NCI-H187 (cell line): Measurements from ENCODE around the gene BUB1.
"Not testable (repeated sequence)": the region's sequence is repeated elsewhere in the genome, so short reads cannot be mapped to it uniquely, and the experiment has no call there.

Source experiments
- DNase-seq, 2 experiments: peaks; one replicate each; lab custom pipeline; 2025; lab: John Stamatoyannopoulos, UW

The BUB1 gene

DNA sequence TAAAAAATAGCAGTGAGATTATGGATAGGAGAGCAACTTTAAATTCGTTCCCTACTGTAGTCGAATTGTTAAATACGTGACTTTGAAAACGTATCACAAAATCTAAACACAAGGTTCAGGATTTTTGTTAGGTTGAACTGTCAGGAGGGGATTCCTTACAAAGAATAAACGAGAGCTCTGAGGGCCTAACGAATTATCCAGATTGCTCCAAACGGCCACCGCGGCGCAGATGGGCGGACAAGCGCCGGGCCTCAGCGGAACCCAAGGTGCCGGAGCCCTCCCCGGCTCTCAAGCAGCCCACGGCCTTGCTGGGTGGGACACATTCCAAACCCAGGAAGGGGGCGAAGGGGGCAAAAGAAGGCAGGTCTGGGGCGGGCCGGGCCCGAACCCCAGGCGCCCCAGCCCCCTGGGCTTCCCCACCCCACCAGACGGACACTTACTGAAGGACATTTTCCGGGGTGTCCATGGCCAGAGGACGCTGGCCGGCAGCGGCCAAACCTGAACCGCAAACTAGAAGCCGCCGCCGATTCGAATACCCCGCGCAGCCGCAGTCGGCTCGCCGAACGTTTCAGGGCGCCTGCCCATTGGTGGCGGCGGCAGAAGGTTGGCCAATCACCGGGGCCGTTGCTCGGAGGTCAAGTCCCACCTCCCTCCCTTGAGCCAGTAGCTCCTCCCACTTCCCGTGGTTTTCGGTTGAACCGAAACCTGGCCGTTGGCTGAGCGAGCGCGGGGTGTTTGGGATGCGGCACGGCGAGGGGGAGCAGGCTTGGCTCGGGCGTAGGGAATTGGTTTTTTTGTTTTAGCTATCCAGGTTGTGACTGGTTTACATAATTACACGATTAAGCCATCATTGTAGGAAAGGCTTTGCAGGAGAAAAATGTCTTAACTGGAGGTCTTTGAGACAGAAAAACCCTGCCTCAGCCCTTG lies at the start of gene BUB1:
Gene BUB1 (minus strand): TSS at position 534 of the 927 bp plus-strand sequence. CDS start 68 bp downstream, at position 466.
- DNase-seq: peak; percentile 62 to 83

DNA sequence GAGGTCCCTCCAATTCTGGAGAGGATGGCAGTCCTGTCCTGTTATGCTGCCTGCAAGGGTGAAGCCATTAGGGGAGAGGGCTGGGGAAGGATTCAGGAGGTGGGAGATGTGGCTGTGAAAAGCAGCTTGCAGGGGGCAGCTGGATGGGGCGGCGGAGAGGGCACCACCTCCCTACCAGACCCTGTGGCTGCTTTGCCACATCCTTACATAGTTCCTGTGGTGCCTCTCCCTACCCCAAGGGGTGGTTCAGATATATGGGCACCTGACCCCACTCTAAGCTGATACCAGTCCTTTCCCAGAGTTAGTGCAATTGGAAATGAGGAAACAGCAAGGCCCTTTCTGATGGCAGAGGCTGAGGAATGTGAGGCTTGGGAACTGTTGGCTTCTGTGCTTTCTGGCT lies 48.4 kb upstream of the BUB1 start:
- DNase-seq: no peak

DNA sequence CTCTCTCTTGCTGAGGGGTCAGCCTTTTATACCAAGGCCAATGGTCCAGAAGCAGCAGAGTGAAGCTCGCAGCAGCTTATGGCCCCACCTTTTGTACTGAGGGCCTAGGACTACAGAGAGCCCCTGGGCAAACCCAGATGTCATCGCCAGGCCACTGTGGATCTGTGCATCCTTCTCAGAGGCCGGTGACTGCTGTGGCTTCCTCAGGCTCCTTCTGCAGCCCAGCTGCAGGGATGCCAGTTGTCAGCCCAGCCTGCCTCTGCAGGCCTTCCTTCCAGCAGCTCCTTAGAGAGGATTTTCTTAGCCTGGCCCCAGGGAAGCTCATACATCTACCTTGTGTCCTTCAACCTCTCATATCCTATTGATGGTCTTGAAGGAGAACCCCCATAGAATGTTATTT lies 48.0 kb upstream of the BUB1 start:
- DNase-seq: no peak

DNA sequence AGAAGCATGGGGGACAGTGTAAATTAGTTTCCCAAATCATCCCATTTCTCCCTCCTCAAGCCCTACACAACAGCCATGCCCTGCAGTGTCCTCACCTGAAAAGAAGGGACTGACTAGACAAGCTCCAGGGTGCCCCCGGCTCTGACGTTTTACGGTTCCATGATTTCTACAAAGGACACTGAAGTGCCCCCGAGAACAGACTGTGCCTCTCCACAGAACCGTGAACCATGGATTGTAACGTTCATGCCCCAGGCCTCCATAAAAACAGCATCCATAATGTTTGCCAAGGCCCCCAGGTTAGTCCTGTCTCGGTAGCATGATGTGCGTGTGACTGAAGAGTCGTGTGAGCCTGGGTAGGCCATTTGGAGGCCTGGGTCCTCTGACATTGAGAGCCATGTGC lies 47.5 kb upstream of the BUB1 start:
- no peak for DNase-seq

DNA sequence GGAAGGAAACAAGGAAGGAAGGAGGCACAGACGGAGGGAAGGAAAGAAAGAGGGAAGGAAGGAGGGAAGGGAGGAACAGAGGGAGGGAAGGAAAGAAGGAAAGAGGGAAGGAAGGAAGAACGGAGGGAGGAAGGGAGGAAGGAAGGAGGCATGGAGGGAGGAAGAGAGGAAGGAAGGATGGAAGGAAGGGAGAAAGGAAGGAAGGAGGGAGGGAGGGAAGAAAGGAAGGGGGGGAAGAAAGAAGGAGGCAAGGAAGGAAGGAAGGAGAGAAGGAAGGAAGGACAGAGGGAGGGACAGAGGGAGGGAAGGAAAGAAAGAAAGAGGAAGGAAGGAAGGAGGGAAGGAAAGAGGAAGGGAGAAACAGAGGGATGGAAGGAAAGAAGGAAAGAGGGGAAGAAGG lies 47.0 kb upstream of the BUB1 start:
- DNase-seq: no peak

DNA sequence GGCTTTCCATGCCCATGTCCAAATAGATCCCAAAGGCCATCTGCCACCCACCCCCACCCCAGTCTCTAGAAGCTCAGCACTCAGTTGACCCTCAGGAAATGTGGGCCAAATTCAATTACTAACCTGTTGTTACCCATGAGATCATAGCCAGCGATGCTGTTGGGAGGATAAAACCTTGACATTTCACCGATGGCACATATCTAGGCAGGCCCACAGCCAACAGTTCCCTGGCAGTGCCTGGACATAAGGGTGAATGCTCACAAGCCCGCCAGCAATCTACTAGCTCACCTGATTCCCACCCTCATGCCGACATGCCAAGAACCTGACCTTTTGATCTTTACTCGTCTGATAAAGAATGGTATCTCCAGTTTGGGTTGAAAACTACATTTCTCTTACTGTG lies 42.7 kb upstream of the BUB1 start:
- DNase-seq: no peak

DNA sequence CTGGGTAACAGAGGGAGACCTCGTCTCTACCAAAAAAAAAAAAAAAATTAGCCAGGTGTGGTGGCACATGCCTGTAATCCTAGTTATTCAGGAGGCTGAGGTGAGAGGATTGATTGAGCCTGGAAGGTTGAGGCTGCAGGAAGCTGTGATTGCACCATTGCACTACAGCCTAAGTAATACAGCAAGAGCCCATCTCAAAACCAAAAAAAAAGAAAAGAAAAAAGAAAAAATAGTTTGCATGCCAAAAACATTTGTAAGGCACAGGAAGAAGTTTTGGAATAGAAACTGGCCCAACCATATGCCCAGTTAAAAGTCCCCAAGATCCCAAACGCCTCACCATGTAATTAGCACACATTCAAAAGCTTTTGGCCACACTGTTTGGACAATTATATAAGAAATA lies 41.1 kb upstream of the BUB1 start:
- DNase-seq: no peak

DNA sequence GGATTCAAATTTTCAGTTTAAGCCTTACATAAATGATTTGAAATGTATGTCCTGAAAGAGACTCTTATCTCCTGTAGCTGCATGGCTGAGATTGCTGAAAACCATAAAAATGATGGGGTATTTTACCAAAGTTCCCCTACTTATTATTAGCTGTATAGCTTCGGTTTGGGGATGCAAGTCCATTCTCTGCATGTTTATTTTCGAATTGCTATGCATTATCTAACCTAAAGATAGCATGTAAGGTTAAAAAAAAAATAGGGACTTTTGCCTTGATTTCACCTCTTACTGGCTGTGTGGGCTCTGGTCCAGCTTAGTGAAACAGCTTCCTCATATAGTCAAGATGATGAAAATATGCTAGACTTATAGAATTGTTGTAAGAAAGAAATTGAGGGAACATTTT lies 40.5 kb upstream of the BUB1 start:
- no peak for DNase-seq

DNA sequence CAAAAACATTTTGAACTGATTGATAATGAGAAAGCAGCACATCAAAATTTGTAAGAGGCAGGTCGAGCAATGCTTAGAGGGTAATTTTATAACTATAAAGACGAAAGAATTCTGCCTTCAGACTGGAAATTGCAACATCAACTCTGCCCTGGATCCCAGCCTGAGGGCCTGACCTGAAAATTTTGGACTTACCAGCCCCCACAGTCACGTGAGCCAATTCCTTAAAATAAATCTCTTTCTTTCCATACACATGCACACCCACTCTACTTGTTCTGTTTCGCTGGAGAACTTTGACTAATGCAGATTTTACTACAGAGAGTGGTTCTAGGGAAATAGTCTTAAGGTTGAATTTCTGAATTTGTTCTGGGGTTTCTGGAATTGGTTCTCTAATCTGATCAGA lies 39.9 kb upstream of the BUB1 start:
- no peak for DNase-seq

DNA sequence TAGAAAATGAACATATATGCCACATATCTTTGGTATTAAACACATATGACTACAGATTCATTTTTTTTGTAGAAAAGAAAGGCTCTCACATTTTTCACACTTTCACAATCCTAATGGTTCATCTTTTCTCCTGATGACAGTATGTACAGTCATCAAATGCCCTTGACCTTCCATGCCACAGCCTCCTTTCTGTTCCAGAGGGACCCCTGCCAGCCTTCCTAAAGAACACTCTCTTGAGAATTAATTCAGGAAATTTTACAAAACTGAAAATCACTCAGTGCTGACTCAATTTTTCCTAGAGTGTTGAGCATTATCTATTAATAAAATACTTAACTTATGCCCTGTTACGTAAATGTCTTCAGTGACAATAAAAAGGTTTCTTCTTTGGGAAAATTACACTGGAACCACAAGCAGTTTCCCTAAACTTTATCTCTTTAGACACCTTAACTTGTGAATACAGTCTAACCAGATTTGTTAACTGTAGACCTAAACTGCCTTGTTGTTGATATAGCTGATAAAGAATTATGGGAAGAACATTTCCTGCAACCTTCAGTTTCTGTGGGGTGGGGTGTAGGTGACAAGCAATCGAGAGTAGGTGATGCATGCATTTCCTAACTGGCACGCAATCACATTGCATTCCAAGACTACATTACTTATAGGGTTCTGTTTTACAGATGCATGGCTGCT lies 39.2 kb upstream of the BUB1 start:
- no peak for DNase-seq

DNA sequence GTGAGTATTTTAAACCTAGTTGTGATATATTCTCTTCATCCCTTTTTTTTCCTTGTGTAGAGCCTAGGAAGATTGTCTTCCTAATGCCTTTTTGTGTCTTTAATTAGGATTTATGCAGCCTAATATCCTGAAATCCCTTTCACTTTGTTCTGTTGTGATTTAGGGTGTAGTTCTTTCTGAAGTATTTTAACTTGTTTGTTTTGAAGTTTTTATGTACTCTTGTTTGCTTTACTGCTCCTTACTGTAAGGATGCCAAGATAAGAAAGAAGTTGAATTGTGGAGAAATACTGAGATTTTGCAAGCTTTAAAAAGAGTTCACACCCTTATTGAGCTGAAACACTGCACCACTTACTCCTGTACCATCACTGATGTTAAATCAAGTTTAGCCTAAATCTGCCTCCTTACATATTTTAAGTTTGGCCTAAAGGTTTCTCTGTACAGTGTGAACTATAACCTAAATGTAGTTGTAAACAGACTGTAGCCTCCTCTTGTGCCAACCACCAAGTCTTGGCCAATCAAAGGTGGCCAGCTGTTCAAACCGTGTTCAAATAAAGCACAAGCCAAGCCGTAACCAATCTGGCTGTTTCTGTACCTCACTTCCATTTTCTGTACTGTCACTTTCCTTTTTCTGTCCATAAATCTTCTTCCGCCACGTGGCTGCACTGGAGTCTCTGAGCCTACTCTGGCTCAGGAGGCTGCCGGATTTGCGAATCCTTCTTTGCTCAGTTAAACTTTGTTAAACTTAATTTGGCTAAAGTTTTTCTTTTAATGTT lies 36.8 kb upstream of the BUB1 start:
- DNase-seq: no peak

DNA sequence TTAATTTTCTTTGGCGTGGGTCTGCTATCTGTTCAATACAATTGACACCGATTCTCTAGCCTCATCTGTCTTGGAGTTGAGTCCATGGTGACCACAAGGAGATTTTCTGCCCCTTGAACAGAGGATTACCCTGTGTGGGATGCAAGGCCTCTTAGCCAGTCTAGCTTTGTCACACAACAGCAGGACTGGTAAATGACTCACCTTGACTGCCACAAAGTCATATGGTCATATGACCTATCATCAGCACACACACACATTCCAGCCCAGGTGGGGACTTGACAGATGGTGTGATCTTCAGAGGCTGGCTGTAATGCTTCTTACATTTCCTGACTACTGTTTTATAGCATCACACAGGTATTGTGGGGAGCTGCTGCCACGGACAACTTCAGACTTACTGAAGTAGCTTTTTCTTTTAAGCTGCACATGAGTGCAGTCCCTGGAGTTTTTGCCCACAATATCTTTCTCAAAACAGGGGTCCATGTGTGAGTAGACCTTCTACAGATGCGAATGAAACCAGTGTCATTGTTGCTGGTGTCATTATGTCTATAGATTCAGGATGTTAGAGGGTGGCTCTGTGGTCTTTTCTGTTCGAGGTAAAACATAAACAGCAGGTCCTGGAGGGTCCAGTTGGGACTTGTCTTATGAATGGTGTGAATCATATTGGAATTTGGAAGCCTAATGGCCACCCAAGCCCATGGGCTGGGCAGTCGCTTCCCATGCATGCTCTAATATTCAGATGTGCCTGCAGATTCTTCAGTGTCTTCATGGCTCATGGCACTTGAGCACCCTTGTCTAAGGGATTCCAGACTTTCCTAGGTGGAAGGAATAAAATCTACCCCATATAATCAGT lies 35.9 kb upstream of the BUB1 start:
- DNase-seq: no peak

DNA sequence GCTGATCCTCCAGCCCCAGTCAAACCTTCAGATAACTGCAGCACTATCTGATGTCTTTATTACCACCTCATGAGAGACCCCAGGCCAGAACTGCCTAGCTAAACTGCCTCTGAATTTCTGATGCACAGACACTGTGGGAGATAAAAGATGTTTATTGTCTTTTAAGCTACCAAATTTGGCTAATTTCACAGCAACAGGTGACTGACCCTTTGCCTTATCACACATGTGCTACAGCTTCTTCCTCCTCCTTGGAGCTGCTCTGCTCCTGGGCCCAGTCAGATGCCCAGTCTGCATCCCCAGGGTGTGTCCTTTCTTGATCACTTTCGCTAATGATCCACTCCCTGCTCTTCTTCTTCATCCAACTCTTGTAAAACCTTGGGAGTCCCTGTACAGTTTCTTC lies 34.9 kb upstream of the BUB1 start:
- no peak for DNase-seq

DNA sequence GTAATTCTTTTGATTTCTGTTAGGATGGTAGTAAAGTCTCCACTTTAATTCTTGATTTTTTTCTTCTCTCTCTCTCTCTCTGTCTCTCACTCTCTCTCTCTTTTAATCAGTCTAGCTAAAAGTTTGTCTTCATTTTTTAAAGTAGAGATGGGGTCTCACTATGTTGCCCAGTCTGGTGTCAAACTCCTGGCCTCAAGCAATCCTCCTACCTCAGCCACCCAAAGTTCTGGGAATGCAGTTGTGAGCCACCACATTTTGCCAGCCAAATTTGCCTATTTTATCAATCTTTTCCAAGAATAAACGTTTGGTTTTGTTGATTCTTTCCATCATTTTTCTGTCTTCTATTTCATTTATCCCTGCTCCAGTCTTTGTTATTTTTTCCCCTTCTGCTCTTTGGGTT lies 30.6 kb upstream of the BUB1 start:
- no peak for DNase-seq

DNA sequence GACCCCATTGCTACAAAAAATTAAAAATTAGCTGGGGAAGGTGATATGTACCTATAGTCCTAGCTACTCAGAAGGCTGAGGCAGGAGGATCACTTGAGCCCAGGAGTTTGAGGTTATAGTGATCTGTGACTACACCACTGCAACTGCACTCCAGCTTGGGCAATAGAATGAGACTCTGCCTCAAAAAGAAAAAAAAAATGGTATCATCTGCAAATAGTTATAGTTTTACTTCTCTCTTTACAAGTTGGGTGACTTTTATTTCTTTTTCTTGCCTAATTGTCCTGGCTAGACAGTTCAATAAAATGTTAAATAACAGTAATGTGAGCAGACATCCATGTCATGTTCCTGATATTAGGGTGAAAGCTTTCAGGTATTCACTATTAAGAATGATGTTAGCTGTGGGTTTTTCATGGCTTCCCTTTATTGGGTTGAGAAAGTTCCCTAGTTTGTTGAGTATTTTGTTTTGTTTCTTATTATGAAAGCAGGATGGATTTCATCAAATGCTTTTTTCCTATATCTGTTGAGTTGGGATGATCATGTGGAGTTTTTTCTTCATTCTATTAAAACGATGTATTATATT lies 29.6 kb upstream of the BUB1 start:
- no peak for DNase-seq

DNA sequence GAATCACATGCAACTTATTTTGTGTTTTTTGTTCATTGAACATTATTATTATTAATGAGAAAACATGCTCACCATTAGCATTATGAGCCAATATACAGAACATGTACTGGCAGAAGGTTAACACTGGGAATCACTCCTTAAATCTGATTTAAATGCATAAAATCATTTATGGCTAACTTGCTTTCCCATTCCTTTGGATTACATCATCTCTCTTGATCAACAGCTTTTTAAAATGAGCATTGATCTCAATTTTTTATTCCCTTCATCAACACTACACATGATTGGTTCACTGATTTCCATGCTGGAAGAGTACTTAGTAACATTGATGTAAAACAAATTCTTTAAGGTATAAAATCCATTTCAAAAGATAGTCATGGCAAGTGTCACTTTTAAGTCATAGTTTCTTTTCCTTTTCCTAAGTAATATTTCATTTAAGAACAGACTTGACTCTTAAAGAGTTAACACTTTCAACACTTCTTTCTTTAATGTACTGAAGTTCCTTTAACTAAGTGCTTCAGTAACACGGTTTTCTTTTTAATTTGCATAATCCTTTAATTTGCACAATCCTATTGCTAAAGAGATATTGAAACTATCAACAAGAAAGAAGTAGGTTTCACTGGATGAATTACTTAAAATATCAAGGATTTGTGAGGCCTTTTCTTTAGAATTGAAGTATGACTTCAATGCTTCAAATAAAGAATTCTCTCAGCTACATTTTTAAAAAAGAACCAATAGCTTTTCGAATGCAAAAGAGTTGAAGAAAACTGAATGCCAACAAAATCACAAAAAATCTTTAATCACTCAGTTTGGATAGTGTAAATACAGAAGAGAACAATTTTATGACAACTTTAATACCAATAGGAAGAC lies 24.9 kb upstream of the BUB1 start:
- DNase-seq: no peak

DNA sequence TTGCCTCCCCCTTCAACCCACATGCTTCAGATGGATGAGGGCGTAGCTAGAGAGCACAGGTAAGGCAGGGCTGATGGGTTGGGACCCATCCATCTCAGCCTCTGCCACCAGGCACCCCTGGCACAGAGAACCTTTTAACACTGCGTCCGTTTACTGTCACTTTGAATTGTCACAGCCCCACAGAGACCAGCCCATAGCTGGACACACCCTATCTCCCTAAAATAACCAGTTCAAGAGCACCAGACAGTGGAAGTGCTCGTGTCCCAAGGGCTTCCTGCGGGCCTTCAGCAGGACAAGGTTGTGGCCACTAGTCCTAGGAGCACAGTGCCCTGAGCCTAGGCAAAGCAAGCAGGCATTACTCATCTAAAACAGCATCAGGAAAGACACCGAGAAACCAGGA lies 20.4 kb upstream of the BUB1 start:
- not testable (repeated sequence) for DNase-seq

DNA sequence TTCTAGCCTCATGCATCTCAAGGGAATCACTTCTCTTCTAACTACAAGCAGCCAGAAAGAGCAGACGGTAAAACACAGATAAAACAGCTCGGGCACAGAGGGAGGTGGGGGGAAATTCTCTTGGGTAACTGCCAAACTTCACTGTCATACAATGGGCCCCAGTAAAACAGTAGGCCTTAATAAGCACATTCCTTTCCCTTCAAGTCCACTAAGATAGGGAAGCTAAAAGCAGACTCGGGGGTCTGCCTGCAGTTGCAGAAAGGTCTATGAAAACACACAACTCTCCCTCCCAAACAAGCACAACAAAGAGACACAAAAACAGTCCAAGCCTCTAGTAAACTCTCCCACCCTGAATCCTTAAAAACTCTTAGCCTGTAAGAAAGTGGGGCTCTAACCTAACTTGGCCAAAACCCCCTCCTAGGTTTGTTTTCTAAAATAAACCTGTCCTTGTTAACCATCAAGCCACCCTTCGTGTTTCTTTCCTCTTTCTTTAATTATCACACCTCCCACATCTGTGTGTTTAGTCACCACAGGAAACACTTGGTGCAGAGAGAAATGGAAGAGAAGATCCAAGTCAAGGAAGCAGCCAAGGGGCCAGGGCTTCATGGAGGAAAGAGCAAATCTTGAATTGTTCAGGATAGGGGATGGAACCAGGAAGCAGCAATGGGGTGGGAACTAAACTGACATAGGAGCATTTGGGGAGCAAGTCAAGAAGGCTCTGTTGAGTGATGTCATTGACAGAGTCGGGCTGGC lies 17.5 kb upstream of the BUB1 start:
- DNase-seq: not testable (repeated sequence)

DNA sequence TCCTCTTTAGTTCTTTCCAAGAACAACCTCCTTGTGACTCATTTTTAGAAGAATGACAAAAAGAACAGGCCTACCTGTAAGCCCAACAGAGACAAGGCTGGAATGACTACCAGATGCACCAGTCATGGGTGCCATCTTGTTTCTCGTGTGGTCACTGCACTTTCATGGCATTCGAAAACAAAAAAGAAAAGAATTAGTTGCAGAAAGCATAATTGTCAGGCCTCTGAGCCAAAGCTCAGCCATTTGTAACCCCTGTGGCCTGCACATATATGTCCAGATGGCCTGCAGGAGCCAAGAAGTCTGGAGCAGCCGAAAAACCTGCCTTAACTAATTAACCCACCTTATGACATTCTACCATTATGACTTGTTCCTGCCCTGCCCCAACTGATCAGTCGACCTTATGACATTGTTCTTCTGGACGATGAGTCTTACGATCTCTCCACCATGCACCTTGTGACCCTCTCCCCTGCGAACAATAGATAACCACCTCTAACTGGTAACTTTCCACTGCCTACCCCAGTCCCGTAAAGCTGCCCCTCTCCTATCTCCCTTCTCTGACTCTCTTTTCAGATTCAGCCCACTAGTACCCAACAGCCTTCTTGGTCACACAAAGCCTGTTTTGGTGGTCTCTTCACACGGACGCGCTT lies 13.9 kb upstream of the BUB1 start:
- DNase-seq: no peak
